ENCODE data around the gene TFEB.

- TF ChIP-seq CTCF (IDR thresholded peaks at IDR 0.05; ENCODE audit: low read depth, low read length, poor library complexity, severe bottlenecking) (no peak), EZH2phosphoT487 (IDR thresholded peaks at IDR 0.05; ENCODE audit: borderline replicate concordance, low read length) (no peak)
These were observed 2.3 kb upstream of the TFEB start for GRCh38 chr6:41737591-41738130.

All from DOHH2 (cell line).